Daoy (cell line): ENCODE data around the gene PTGDR2. TPM values are rescaled to one million over a fixed set of nuclear protein-coding genes. Genes with fewer than 3 reads are reported as not detected.
A peak's percentile ranks its signal among the peaks of the same experiment; 100 is the strongest.

Experiments
- DNase-seq: peaks from one replicate; pipeline ENCODE4 v3.0.0-alpha.2; 2015; ENCODE audit warnings: low read depth
- total RNA-seq: library from RNA; depleted of rRNA; stranded (reverse); fragments of >200 nt; shearing (Covaris generic); gene quantifications from 2 replicates; pipeline ENCODE4 v1.2.3, GENCODE V29; 2014

Gene PTGDR2
- total RNA-seq, 1 experiment from 2014 or later, result 0.06 TPM

- DNase-seq, result no peak
These were observed 18.9 kb upstream of the PTGDR2 start for GRCh38 chr11:60874421-60875365.

DNA sequence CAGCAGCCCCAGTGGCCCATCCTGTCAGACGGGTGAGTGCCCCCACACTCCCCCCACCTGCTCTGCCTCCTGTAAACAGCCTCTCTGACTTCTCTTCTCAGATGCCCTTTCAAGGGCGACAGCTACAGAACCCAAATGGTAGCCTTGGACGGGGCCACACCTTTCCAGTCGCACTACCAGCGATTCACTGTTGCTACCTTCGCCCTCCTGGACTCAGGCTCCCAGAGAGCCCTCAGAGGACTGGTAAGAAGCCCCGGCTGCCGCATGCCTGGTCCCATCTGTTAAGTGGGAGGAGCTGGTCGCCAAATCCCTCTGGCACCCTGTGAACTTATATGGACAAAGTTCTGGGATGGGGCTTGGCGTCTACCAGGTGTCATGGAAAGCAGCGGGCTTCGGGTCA is 17.8 kb upstream of the PTGDR2 start:
- DNase-seq, result no peak

- peak; percentile 94 for DNase-seq
These were observed 17.3 kb upstream of the PTGDR2 start for GRCh38 chr11:60872961-60873524.

- DNase-seq, result peak; percentile 44
These were observed 16.6 kb upstream of the PTGDR2 start for GRCh38 chr11:60872124-60872960.

DNA sequence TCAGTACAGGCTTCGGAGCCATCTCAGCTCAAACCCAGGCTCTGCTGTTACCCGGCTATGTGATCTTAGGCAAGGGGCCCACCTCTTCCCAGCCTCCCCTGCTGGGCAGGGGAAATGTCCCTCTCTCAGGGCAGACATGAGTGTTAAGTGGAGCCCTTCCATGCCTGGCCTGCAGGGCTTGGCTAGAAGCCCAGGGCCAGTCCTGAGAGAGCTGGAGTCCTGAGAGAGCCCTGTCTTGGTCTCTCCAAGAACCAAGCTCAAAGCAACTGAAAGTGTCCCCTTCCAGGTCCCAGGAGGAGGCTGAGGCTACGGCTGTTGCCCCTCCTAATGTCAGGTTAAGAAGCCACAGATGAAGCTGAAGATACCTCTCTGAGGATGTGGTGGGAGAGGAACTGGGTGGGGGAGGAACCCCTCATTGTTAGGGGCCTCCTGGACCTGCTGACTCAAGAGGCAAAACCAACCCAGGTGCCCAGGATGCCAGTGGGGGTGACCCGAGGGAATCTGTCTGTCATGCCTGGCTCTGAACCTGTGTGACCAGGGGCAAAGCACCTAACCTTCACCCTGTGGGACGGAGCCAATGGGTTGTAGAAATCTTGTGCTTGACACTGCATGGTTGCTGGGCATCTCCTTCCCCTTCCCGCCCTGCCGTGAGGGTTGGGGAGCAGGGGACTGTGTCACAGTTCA is 15.8 kb upstream of the PTGDR2 start:
- DNase-seq, result peak; percentile 23

DNA sequence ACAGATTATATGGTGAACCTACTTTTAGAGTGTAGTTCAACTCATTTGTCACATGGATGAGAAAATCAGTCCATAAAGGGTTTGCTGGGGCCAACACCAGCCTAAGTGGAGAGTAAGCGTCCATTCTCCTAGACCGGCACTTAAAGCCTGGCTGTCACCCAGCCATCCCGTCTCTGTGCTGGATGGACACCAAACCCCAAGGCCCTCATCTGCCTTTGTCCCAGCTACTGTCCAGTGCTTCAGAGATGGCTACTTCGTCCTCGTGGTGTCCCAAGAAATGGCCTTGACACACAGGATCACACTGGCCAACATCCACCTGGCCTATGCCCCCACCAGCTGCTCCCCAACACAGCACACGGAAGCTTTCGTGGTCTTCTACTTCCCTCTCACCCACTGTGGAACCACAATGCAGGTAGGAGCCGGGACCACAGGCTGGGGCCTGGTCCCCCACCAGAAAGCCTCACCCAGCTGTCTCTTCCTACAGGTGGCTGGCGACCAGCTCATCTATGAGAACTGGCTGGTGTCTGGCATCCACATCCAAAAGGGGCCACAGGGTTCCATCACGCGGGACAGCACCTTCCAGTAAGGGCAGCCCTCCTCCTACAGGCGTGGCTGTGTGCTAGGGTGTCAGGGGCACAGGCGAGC is 15.1 kb upstream of the PTGDR2 start:
- DNase-seq, result no peak

- DNase-seq, result no peak
These were observed 14.5 kb upstream of the PTGDR2 start for GRCh38 chr11:60870276-60870675.

- DNase-seq, result no peak
These were observed 13.7 kb upstream of the PTGDR2 start for GRCh38 chr11:60869451-60869825.

DNA sequence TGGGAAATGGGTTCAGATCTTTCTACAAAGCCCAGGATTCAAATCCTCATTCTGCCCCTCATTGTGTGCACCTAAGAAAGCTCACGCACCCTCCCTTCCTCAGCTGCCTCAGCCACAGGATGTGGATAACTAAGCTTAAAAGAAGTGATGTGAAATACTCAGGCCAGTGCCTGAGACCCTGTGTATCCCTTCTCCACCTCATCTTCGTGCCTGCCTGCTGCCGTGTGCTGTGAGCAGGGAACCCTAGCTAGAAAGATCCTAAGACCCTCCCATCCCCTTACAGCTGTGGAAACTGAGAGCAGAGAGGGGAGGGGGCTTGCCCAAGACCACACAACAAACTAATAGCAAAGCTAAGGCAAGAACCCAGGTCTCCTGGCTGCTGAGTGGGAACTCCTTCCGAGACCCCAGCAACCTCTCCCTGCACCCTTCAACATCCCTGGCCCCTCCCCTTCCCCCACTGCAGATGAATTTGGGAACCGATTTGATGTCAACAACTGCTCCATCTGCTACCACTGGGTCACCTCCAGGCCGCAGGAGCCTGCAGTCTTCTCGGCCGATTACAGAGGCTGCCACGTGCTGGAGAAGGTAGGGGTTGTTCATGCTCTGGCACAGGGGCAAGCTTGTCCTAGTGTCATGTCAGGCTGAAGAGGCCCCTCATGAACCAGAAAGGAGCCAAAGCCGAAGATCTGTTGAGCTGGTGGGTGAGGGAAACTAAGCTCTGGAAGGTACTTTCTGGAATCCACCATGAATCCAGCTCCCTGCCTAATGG is 13.1 kb upstream of the PTGDR2 start:
- DNase-seq, result no peak

- DNase-seq, result no peak
These were observed 12.3 kb upstream of the PTGDR2 start for GRCh38 chr11:60867871-60868681.

- DNase-seq, result no peak
These were observed 11.4 kb upstream of the PTGDR2 start, which contains the start of gene ZP1 for GRCh38 chr11:60866911-60867870. Gene ZP1 (plus strand): TSS chr11:60867542. CDS start chr11:60867562, 20 bp downstream.

- no peak for DNase-seq
These were observed 9.2 kb upstream of the PTGDR2 start for GRCh38 chr11:60864856-60865513.

DNA sequence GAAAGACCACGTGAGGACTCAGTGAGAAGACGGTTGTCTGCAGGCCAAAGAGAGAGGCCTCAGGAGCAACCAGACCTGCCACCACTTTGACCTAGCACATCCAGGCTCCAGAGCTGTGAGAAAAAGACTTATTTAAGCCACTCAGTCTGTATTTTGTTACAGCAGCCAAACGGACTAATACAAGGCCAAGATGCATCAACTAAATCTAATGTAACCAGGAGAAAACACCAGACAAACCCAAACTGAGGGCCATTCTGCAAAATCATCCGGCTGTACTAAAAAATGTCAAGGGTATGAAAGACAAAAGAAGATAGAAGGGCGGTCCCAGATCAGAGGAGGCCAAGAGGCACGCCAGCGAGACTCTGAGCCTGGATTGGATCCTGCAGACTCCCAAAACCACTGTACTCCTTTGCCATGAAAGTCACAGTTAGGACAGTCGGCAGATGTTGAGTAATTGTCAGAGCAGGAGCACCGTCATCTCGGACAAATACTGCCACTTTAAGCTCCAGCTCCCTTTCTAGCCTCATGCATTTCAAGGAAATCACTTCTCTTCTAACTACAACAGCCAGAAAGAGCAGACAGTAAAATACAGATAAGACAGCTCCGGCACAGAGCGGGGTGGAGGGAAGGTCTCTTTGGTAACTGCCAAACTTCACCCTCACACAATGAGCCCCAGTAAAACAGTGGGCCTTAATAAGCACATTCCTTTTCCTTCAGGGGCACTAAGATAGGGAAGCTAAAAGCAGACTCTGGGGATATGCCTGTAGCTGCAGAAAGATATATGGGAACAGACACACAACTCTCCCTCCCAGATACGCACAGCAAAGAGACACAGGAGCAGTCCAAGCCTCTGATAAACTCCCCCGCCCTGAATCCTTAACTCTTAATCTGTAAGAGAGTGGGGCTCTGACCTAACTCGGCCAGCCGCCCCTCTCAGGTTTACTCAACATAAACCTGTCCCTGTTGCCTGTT is 8.1 kb upstream of the PTGDR2 start:
- DNase-seq, result no peak

- DNase-seq, result no peak
These were observed 6.4 kb upstream of the PTGDR2 start for GRCh38 chr11:60862171-60862570.

GRCh38 chr11:60860943-60861342 is 5.2 kb upstream of the PTGDR2 start:
- no peak for DNase-seq

GRCh38 chr11:60859616-60860250 is 4.0 kb upstream of the PTGDR2 start:
- no peak for DNase-seq
